Osteocyte (in vitro differentiated cells): ENCODE data around the gene NSMCE1. TPM values are rescaled to one million over a fixed set of nuclear protein-coding genes. Genes with fewer than 3 reads are reported as not detected.
"Not testable (repeated sequence)": the region's sequence is repeated elsewhere in the genome, so short reads cannot be mapped to it uniquely, and the experiment has no call there.

Source experiments
- DNase-seq: peaks from one replicate; pipeline ENCODE4 v3.0.0; 2021; ENCODE audit warnings: mixed read lengths; ENCODE audit not compliant: unreplicated experiment; ENCODE audit errors: extremely low spot score
- H3K27ac Mint-ChIP-seq: one replicate; pipeline ENCODE4 v1.8.0; 2021; ENCODE audit warnings: mild to moderate bottlenecking, mixed read lengths; ENCODE audit not compliant: unreplicated experiment
- H3K27me3 Mint-ChIP-seq: one replicate; pipeline ENCODE4 v1.8.0; 2021; ENCODE audit warnings: mixed read lengths; ENCODE audit not compliant: unreplicated experiment
- H3K36me3 Mint-ChIP-seq: one replicate; pipeline ENCODE4 v1.8.0; 2021; ENCODE audit warnings: mixed read lengths; ENCODE audit not compliant: unreplicated experiment
- H3K4me1 Mint-ChIP-seq: one replicate; pipeline ENCODE4 v1.8.0; 2021; ENCODE audit warnings: mixed read lengths; ENCODE audit not compliant: unreplicated experiment
- H3K4me3 Mint-ChIP-seq: one replicate; pipeline ENCODE4 v1.8.0; 2021; ENCODE audit warnings: mild to moderate bottlenecking, moderate library complexity, mixed read lengths; ENCODE audit not compliant: unreplicated experiment
- H3K9me3 Mint-ChIP-seq: one replicate; pipeline ENCODE4 v1.8.0; 2021; ENCODE audit warnings: mixed read lengths; ENCODE audit not compliant: unreplicated experiment
- CTCF ChIP-seq: fragments of 200-600 bp; sonication (generic); IDR thresholded peaks from 2 replicates; pipeline ENCODE4 v1.5.0; 2021; ENCODE audit warnings: antibody characterized with exemption, mild to moderate bottlenecking, moderate library complexity
- total RNA-seq: library from RNA; stranded (reverse); gene quantifications from 2 replicates; pipeline ENCODE4 v1.2.1, GENCODE V29; 2021

Gene NSMCE1
- total RNA-seq, 1 donor from 2014 or later: 28.3 TPM

DNA sequence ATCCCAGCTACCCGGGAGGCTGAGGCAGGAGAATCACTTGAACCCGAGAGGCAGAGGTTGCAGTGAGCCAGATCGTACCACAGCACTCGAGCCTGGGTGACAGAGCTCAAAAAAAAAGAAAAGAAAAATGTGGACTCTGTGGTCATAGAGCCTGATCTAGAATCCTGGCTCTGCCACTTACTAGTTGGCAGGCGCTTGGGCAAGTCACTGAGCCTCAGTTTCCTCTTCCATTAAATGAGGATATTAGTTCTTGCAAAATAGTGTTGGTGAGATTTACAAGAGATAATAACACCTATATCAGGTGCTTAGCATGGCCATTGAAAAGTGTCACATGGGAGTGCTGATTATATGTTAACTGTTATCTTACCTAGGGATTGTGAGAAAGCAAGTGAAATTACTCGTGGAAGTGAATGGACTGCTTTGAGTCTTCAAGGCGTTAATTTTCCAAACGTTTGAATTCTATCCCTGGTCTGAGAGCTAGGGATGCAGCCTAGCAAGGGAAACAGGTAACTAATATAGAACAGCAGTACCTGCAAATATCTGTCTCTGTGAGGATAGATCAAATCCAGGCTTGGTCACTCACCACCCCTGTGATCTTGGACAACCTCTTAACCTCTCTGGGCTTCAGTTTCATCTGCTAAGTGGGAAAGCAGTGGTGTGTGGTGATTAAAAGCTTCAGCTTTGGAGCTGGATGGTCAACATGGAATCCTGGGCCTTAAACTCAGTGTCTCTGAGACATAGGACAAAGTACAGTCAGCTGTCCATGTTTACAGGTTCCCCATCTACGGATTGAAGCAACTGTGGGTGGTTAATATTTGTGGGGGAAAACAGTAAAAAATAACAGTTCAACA lies 953 bp upstream of the NSMCE1 start:
- Mint-ChIP-seq H3K27ac (peak overlapping the region; percentile 91), H3K4me1 (peaks cover 9% of the 10 kb centered on the region), H3K27me3 (no peaks in the 10 kb centered on the region), H3K4me3 (peak overlapping the region; percentile 89), H3K36me3 (no peaks in the 10 kb centered on the region), H3K9me3 (no peaks in the 10 kb centered on the region)
- peak; percentile 8 for DNase-seq
- TF ChIP-seq CTCF: no peak

GRCh38 chr16:27267037-27267677 lies 1.4 kb downstream of the NSMCE1 start:
- Mint-ChIP-seq H3K27me3 (no peaks in the 10 kb centered on the region), H3K36me3 (no peaks in the 10 kb centered on the region), H3K4me3 (peak overlapping the region; percentile 89), H3K4me1 (peaks cover 9% of the 10 kb centered on the region), H3K27ac (no peak overlapping the region), H3K9me3 (no peaks in the 10 kb centered on the region)
- TF ChIP-seq CTCF: no peak
- DNase-seq: no peak

DNA sequence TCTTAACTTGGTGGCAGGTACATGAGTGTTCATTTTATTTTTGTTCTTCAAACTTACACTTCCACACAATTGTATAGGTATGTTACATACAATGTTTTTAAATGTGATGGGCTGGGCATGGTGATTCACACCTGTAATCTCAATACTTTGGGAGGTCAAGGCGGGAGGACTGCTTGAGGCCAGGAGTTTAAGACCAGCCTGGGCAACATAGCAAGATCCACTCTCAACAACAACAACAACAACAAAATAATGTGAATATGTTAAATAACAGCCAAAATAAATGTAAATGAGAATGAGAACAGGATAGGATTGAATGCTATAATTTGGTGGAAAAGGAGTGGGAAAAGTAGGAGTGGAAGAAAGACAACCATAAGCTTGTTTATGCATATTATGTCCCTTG lies 2.6 kb downstream of the NSMCE1 start:
- Mint-ChIP-seq H3K9me3 (no peaks in the 10 kb centered on the region), H3K27ac (no peak overlapping the region), H3K4me1 (peaks cover 9% of the 10 kb centered on the region), H3K27me3 (no peaks in the 10 kb centered on the region), H3K36me3 (no peaks in the 10 kb centered on the region), H3K4me3 (no peak overlapping the region)
- DNase-seq: peak; percentile 6
- TF ChIP-seq CTCF: no peak

- peaks cover 9% of the 10 kb centered on the region for H3K4me1 Mint-ChIP-seq
These were observed 4.4 kb downstream of the NSMCE1 start for GRCh38 chr16:27264151-27264550.

DNA sequence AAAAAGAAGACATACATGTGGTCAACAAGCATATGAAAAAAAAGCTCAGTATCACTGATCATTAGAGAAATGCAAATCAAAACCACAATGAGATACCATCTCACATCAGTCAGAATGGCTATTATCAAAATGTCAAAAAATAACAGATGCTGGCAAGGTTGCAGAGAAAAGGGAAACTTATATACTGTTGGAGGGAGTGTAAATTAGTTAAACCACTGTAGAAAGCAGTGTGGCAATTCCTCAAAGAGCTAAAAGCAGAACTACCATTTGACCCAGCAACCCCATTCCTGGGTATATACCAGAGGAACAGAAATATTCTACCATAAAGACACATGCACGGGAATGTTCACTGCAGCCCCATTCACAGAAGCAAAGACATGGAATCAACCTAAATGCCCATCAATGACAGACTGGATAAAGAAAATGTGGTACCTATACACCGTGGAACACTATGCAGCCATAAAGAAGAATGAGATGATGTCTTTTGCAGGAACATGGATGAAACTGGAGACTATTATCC lies 5.6 kb downstream of the NSMCE1 start:
- not testable (repeated sequence) for H3K27me3 Mint-ChIP-seq, H3K36me3 Mint-ChIP-seq, H3K4me1 Mint-ChIP-seq, H3K4me3 Mint-ChIP-seq, H3K27ac Mint-ChIP-seq, H3K9me3 Mint-ChIP-seq, DNase-seq

More at GRCh38 chr16:27264151-27264550, 4.4 kb downstream of the NSMCE1 start:
- no peak for DNase-seq
- Mint-ChIP-seq H3K36me3 (no peaks in the 10 kb centered on the region), H3K27me3 (no peaks in the 10 kb centered on the region), H3K4me3 (no peak overlapping the region), H3K27ac (no peak overlapping the region), H3K9me3 (no peaks in the 10 kb centered on the region)
- no peak for TF ChIP-seq CTCF
